CD4-positive, alpha-beta memory T cell (primary cell): ENCODE measurements around the gene BICC1. TPM values are rescaled to one million over a fixed set of nuclear protein-coding genes. Genes with fewer than 3 reads are reported as not detected.

Source experiments
- CTCF ChIA-PET: fragments of 350-600 bp; sonication (Branson Sonifier 250); formaldehyde crosslinking; loops from one replicate; lab custom pipeline; 2021; ENCODE audit warnings: inconsistent platforms; ENCODE audit not compliant: partially characterized antibody; lab: Charles Lee
- POLR2A ChIA-PET: fragments of 350-600 bp; sonication (Branson Sonifier 250); formaldehyde crosslinking; loops from one replicate; lab custom pipeline; 2021; ENCODE audit not compliant: partially characterized antibody; lab: Charles Lee
- DNase-seq, 5 donors: peaks; one replicate each; pipeline versions ENCODE4 v3.0.0 to v3.0.0-alpha.2; 2020 to 2022; ENCODE audit warnings: mixed read lengths in 1 of 5
- H3K27ac ChIP-seq: one replicate; pipeline ENCODE4 v1.7.0; 2013; ENCODE audit warnings: low read depth, low read length
- H3K27me3 ChIP-seq: 2 replicates; pipeline ENCODE4 v1.7.0; 2013; ENCODE audit warnings: mild to moderate bottlenecking, low read length, moderate library complexity; ENCODE audit not compliant: insufficient read depth
- H3K36me3 ChIP-seq: 2 replicates; pipeline ENCODE4 v1.7.0; 2013; ENCODE audit warnings: mild to moderate bottlenecking, low read length, moderate library complexity; ENCODE audit not compliant: insufficient read depth
- H3K4me1 ChIP-seq: 2 replicates; pipeline ENCODE4 v1.7.0; 2013; ENCODE audit warnings: mild to moderate bottlenecking, low read length, moderate library complexity; ENCODE audit not compliant: insufficient read depth
- H3K4me3 ChIP-seq, 2 donors: one replicate each; pipeline ENCODE4 v1.7.0; 2013; ENCODE audit warnings: low read length in 2 of 2, mild to moderate bottlenecking in 1 of 2
- H3K9me3 ChIP-seq, 2 donors: one replicate each; pipeline ENCODE4 v1.7.0; 2013; ENCODE audit warnings: low read length in 2 of 2, control low read depth in 1 of 2; ENCODE audit not compliant: control insufficient read depth in 1 of 2
- H3K27ac Mint-ChIP-seq, 7 donors: one replicate each; pipeline ENCODE4 v1.8.0; 2020 to 2021; ENCODE audit warnings: mixed read lengths in 7 of 7, mild to moderate bottlenecking in 6 of 7, inconsistent platforms in 3 of 7, moderate library complexity in 3 of 7
- H3K27me3 Mint-ChIP-seq, 2 donors: one replicate each; pipeline ENCODE4 v1.8.0; 2020 to 2021; ENCODE audit warnings: mixed read lengths in 2 of 2
- H3K36me3 Mint-ChIP-seq, 2 donors: one replicate each; pipeline ENCODE4 v1.8.0; 2020 to 2021; ENCODE audit warnings: mixed read lengths in 2 of 2, inconsistent platforms in 1 of 2, mild to moderate bottlenecking in 1 of 2
- H3K4me1 Mint-ChIP-seq, 4 donors: one replicate each; pipeline ENCODE4 v1.8.0; 2020 to 2021; ENCODE audit warnings: mixed read lengths in 4 of 4, mild to moderate bottlenecking in 1 of 4
- H3K4me3 Mint-ChIP-seq, 8 donors: one replicate each; pipeline ENCODE4 v1.8.0; 2020 to 2021; ENCODE audit warnings: mixed read lengths in 8 of 8, mild to moderate bottlenecking in 7 of 8, moderate library complexity in 6 of 8, inconsistent platforms in 3 of 8
- H3K9me3 Mint-ChIP-seq, 8 donors: one replicate each; pipeline ENCODE4 v1.8.0; 2020 to 2021; ENCODE audit warnings: mixed read lengths in 8 of 8, mild to moderate bottlenecking in 5 of 8, inconsistent platforms in 3 of 8, moderate library complexity in 1 of 8
- intact Hi-C: fragments of 100-400 bp; cut with micrococcal nuclease; formaldehyde crosslinking; loops from one replicate; pipeline ENCODE4 v1.15.1; 2023
- polyA plus RNA-seq, 2 donors: library from polyadenylated mRNA; unstranded; fragments of 300-500 nt; fragmentation: Illumina TruSeq; gene quantifications; one replicate each; pipeline ENCODE4 v1.2.3, GENCODE V29; 2021
- total RNA-seq, 2 experiments: library from RNA; stranded (reverse); gene quantifications; one replicate each; pipeline ENCODE4 v1.2.3, GENCODE V29; 2021

The BICC1 gene
- total and polyA plus RNA-seq, 4 experiments from 2014 or later: not detected

DNA sequence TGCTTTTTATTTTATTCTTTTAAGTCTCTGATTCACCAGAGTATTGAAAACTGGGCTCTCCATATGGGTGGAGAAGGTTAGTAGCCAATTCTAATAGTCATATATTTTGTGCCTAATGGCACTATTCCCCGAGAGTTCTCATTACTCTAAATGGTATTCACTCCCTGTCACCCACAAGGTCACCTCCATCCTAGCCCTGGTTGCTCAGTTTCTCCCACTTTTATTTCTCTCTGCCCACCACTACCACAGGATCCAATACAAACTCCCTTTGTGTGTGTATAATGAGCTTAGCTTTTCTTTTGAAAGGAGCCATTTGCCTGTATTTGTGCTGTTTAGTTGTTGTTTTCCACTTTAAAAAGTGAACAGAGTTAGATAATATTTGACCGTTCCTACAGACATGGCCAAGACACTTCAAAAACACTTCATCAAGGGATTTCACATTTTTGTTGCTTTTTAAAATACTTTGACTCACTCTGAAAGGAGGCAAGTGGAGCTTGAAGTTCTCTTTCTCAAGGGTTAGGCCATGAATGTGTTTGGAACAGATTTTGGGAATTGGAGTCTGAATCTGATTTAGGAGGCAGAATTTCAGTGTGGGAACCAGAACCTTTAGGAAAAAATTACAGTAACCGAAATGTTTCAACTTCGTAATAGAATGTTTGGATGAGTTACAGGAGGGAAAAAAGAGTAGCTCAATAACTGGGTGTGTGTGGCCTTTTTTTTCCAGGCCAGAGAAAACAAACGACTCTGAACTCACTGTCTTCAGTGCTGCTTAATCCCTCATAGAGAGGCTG is 321.3 kb downstream of the BICC1 start:
- Mint-ChIP-seq H3K27me3 (no peaks in the 10 kb centered on the region), H3K4me3 (no peak overlapping the region), H3K27ac (no peak overlapping the region), H3K4me1 (no peaks in the 10 kb centered on the region), H3K9me3 (peaks cover 0 to 3% (median 0%) of the 10 kb centered on the region in 8 donors), H3K36me3 (no peaks in the 10 kb centered on the region)
- ChIA-PET POLR2A (no interaction called here), CTCF (interaction anchor here (1.5 kb wide), 1 partner anchor 8 kb away, joined by 3 read pairs; no protein-coding TSS in a partner anchor)
- DNase-seq: no peak
- H3K4me3 ChIP-seq: no peak overlapping the region
- intact Hi-C loops: no loop called here
- no peaks in the 10 kb centered on the region for H3K27me3 ChIP-seq
- H3K4me1 ChIP-seq: no peaks in the 10 kb centered on the region
- no peak overlapping the region for H3K27ac ChIP-seq
- H3K9me3 ChIP-seq: no peaks in the 10 kb centered on the region
- H3K36me3 ChIP-seq: no peaks in the 10 kb centered on the region

- H3K4me1 Mint-ChIP-seq: no peaks in the 10 kb centered on the region
- H3K9me3 ChIP-seq: no peaks in the 10 kb centered on the region
- POLR2A ChIA-PET: no interaction called here
- no peak overlapping the region for H3K4me3 Mint-ChIP-seq
- intact Hi-C loops: no loop called here
- no peak for DNase-seq
- H3K27ac ChIP-seq: no peak overlapping the region
- no peaks in the 10 kb centered on the region for H3K4me1 ChIP-seq
- peaks cover 0 to 3% (median 0%) of the 10 kb centered on the region in 8 donors for H3K9me3 Mint-ChIP-seq
- no peak overlapping the region for H3K27ac Mint-ChIP-seq
- H3K27me3 Mint-ChIP-seq: no peaks in the 10 kb centered on the region
- no peak overlapping the region for H3K4me3 ChIP-seq
- CTCF ChIA-PET: no interaction called here
- no peaks in the 10 kb centered on the region for H3K27me3 ChIP-seq
- H3K36me3 Mint-ChIP-seq: no peaks in the 10 kb centered on the region
- no peaks in the 10 kb centered on the region for H3K36me3 ChIP-seq
Observed at GRCh38 chr10:58836176-58836700, 323.6 kb downstream of the BICC1 start.

- Mint-ChIP-seq H3K27ac (no peak overlapping the region), H3K36me3 (no peaks in the 10 kb centered on the region), H3K27me3 (no peaks in the 10 kb centered on the region), H3K9me3 (peaks cover 0 to 3% (median 0%) of the 10 kb centered on the region in 8 donors), H3K4me3 (no peak overlapping the region), H3K4me1 (no peaks in the 10 kb centered on the region)
- no peaks in the 10 kb centered on the region for H3K9me3 ChIP-seq
- H3K27ac ChIP-seq: no peak overlapping the region
- no peaks in the 10 kb centered on the region for H3K27me3 ChIP-seq
- POLR2A ChIA-PET: no interaction called here
- no peaks in the 10 kb centered on the region for H3K36me3 ChIP-seq
- no peak for DNase-seq
- no peaks in the 10 kb centered on the region for H3K4me1 ChIP-seq
- H3K4me3 ChIP-seq: no peak overlapping the region
- CTCF ChIA-PET: no interaction called here
- intact Hi-C loops: no loop called here
Observed at GRCh38 chr10:58836991-58837575, 324.4 kb downstream of the BICC1 start.

DNA sequence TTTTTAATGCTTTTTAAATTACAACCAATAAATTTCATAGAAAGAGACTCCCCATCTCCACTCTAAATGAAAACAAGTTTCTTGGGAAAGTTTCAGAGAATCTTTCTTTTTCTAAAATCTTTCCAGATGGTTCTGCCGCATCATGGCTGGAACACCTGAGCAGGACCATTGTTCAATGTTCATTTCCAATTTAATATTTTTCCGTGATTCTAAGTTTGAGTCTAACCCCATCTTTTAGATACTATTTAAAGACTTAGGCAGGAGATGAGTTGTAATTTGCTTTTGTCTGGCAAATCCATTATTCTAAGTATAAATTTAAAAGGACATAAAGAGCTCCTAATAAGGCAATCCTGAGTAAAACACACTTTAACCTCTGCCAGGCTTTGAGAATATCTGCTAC is 325.2 kb downstream of the BICC1 start:
- Histone ChIP-seq H3K4me1 (no peaks in the 10 kb centered on the region), H3K27me3 (no peaks in the 10 kb centered on the region), H3K9me3 (no peaks in the 10 kb centered on the region), H3K36me3 (no peaks in the 10 kb centered on the region), H3K4me3 (no peak overlapping the region), H3K27ac (no peak overlapping the region)
- no peak for DNase-seq
- H3K27me3 Mint-ChIP-seq: no peaks in the 10 kb centered on the region
- H3K27ac Mint-ChIP-seq: no peak overlapping the region
- H3K4me3 Mint-ChIP-seq: no peak overlapping the region
- intact Hi-C loops: no loop called here
- ChIA-PET CTCF (no interaction called here), POLR2A (no interaction called here)
- H3K36me3 Mint-ChIP-seq: no peaks in the 10 kb centered on the region
- peaks cover 0 to under 1% (median 0%) of the 10 kb centered on the region in 8 donors for H3K9me3 Mint-ChIP-seq
- H3K4me1 Mint-ChIP-seq: no peaks in the 10 kb centered on the region

- H3K4me3 ChIP-seq: no peak overlapping the region
- DNase-seq: no peak
- H3K27me3 Mint-ChIP-seq: no peaks in the 10 kb centered on the region
- intact Hi-C loops: no loop called here
- POLR2A ChIA-PET: no interaction called here
- H3K36me3 Mint-ChIP-seq: no peaks in the 10 kb centered on the region
- H3K4me1 Mint-ChIP-seq: no peaks in the 10 kb centered on the region
- CTCF ChIA-PET: no interaction called here
- no peak overlapping the region for H3K4me3 Mint-ChIP-seq
- H3K27ac Mint-ChIP-seq: no peak overlapping the region
- no peaks in the 10 kb centered on the region for H3K9me3 Mint-ChIP-seq
- H3K27me3 ChIP-seq: no peaks in the 10 kb centered on the region
- H3K36me3 ChIP-seq: no peaks in the 10 kb centered on the region
- no peak overlapping the region for H3K27ac ChIP-seq
- no peaks in the 10 kb centered on the region for H3K9me3 ChIP-seq
- H3K4me1 ChIP-seq: no peaks in the 10 kb centered on the region
Observed at GRCh38 chr10:58838561-58839208, 326.0 kb downstream of the BICC1 start.

DNA sequence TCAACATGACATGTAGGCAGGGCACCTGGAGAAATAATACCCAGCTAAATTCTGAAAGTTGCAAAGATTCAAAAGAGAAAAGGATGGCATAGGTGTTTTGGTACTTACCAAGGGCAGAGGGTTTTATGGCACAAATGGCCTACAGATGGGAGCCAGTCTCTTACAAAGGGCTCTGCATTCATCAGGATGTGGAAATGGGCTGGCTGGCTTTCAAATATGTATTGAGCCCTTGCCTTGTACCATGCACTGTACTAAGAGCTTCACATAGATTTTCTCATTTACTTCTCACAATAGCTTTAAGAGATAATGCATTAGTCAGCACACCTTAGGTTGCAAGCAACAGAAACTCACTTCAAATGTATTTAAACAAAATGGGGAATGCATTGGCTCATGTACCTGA is 327.1 kb downstream of the BICC1 start:
- POLR2A ChIA-PET: no interaction called here
- Histone ChIP-seq H3K27ac (no peak overlapping the region), H3K36me3 (no peaks in the 10 kb centered on the region), H3K27me3 (no peaks in the 10 kb centered on the region), H3K9me3 (no peaks in the 10 kb centered on the region), H3K4me3 (no peak overlapping the region), H3K4me1 (no peaks in the 10 kb centered on the region)
- Mint-ChIP-seq H3K9me3 (no peaks in the 10 kb centered on the region), H3K4me3 (no peak overlapping the region), H3K27me3 (no peaks in the 10 kb centered on the region), H3K36me3 (no peaks in the 10 kb centered on the region), H3K27ac (no peak overlapping the region), H3K4me1 (no peaks in the 10 kb centered on the region)
- CTCF ChIA-PET: no interaction called here
- intact Hi-C loops: no loop called here
- no peak for DNase-seq

DNA sequence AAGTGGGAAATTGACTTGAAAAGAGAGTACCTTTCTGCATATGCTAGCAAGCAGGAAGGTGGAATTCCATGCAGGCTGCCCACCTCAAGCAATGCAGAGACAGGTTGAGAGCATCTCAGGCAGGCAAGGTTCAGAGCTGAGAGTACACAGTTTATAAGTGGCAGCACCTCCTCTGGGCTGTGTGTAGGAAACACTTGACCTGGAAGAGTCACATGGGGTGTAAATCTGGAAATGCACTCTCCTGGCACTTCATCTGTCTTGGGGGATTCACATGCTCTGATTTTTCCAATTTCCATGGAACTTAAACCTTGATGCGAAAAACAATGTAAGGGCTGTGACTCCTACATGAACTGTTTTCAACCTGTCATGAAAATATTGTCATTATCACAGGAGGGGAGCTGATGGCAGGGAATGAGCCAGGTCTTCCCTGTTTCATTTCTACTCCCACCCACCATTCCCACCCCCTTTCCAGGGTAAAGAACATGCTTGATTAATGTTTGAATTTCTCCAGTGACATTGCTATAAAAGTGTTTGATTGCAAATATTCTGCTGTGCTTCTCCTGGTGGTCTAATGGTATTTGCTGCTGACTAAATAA is 328.3 kb downstream of the BICC1 start:
- ChIA-PET POLR2A (no interaction called here), CTCF (no interaction called here)
- Histone ChIP-seq H3K9me3 (no peaks in the 10 kb centered on the region), H3K4me3 (no peak overlapping the region), H3K36me3 (no peaks in the 10 kb centered on the region), H3K4me1 (no peaks in the 10 kb centered on the region), H3K27ac (no peak overlapping the region), H3K27me3 (no peaks in the 10 kb centered on the region)
- no peak overlapping the region for H3K27ac Mint-ChIP-seq
- no peaks in the 10 kb centered on the region for H3K36me3 Mint-ChIP-seq
- intact Hi-C loops: no loop called here
- no peaks in the 10 kb centered on the region for H3K4me1 Mint-ChIP-seq
- no peak overlapping the region for H3K4me3 Mint-ChIP-seq
- H3K9me3 Mint-ChIP-seq: no peaks in the 10 kb centered on the region
- no peak for DNase-seq
- H3K27me3 Mint-ChIP-seq: no peaks in the 10 kb centered on the region
